AG04450 (cell line): Measurements from ENCODE around the gene GMDS. TPM values are rescaled to one million over a fixed set of nuclear protein-coding genes. Genes with fewer than 3 reads are reported as not detected.

Experiments used
- CTCF ChIA-PET: fragments of 300-600, 350-600 bp; formaldehyde crosslinking; extraction: SDS; loops from one replicate; lab custom pipeline; 2022; ENCODE audit warnings: antibody characterized with exemption, inconsistent platforms; lab: Charles Lee
- POLR2A ChIA-PET: fragments of 350-600 bp; formaldehyde crosslinking; extraction: SDS; loops from one replicate; lab custom pipeline; 2021; ENCODE audit warnings: antibody characterized with exemption, inconsistent platforms; lab: Yijun Ruan, JAX
- DNase-seq: peaks from one replicate; pipeline ENCODE4 v3.0.0-alpha.2; 2011; ENCODE audit warnings: low read depth, low spot score
- H3K27ac ChIP-seq: one replicate; pipeline ENCODE4 v1.5.1; 2012; ENCODE audit warnings: low read depth, low read length, control low read depth
- H3K27me3 ChIP-seq: one replicate; pipeline ENCODE4 v1.6.0; 2012; ENCODE audit warnings: low read length; ENCODE audit not compliant: control insufficient read depth, insufficient read depth
- H3K4me3 ChIP-seq: 2 replicates; pipeline ENCODE4 v1.5.1; 2011; ENCODE audit warnings: mild to moderate bottlenecking, low read depth, low read length, control low read depth
- H3K9me3 ChIP-seq: 2 replicates; pipeline ENCODE4 v1.5.1; 2012; ENCODE audit warnings: low read length; ENCODE audit not compliant: control insufficient read depth, insufficient read depth
- CTCF ChIP-seq: IDR thresholded peaks from 2 replicates; pipeline ENCODE4 v1.5.1; 2011; ENCODE audit warnings: low read depth, low read length, control low read depth, inconsistent platforms
- polyA plus RNA-seq: library from polyadenylated mRNA; depleted of rRNA; stranded (reverse); fragments of >200 nt; gene quantifications from 2 replicates; pipeline ENCODE4 v1.2.3, GENCODE V29; 2011

GMDS gene
- polyA plus RNA-seq, 1 experiment, result 26.4 TPM

GRCh38 chr6:1915226-1915625, 330.2 kb downstream of the GMDS start:
- ChIA-PET POLR2A (no interaction called here), CTCF (no interaction called here)
- no peaks in the 10 kb centered on the region for H3K9me3 ChIP-seq
- DNase-seq, result no peak
- no peak overlapping the region for H3K27ac ChIP-seq
- H3K27me3 ChIP-seq, result no peaks in the 10 kb centered on the region
- H3K4me3 ChIP-seq, result no peak overlapping the region
- no peak for TF ChIP-seq CTCF

- H3K27ac ChIP-seq, result no peak overlapping the region
- DNase-seq, result no peak
- H3K27me3 ChIP-seq, result no peaks in the 10 kb centered on the region
- ChIA-PET CTCF (interaction anchor here (0.7 kb wide), 1 partner anchor 295 kb away, joined by 4 read pairs; no protein-coding TSS in a partner anchor), POLR2A (no interaction called here)
- no peaks in the 10 kb centered on the region for H3K9me3 ChIP-seq
- TF ChIP-seq CTCF, result no peak
- H3K4me3 ChIP-seq, result no peak overlapping the region
These were observed 331.8 kb downstream of the GMDS start for GRCh38 chr6:1913577-1913976.

- Histone ChIP-seq H3K27ac (no peak overlapping the region), H3K9me3 (no peaks in the 10 kb centered on the region), H3K4me3 (no peak overlapping the region), H3K27me3 (no peaks in the 10 kb centered on the region)
- CTCF ChIA-PET, result no interaction called here
- no peak for TF ChIP-seq CTCF
- POLR2A ChIA-PET, result no interaction called here
- DNase-seq, result no peak
These were observed 332.7 kb downstream of the GMDS start for GRCh38 chr6:1912731-1913130.

- no peak for DNase-seq
- ChIA-PET POLR2A (no interaction called here), CTCF (no interaction called here)
- no peak overlapping the region for H3K4me3 ChIP-seq
- TF ChIP-seq CTCF, result no peak
- H3K27ac ChIP-seq, result no peak overlapping the region
- H3K9me3 ChIP-seq, result no peaks in the 10 kb centered on the region
- H3K27me3 ChIP-seq, result no peaks in the 10 kb centered on the region
These were observed 333.9 kb downstream of the GMDS start for GRCh38 chr6:1911474-1911873.

GRCh38 chr6:1910621-1911407, 334.6 kb downstream of the GMDS start:
- Histone ChIP-seq H3K9me3 (no peaks in the 10 kb centered on the region), H3K27ac (no peak overlapping the region), H3K4me3 (no peak overlapping the region), H3K27me3 (no peaks in the 10 kb centered on the region)
- CTCF ChIA-PET, result no interaction called here
- TF ChIP-seq CTCF, result no peak
- DNase-seq, result no peak
- POLR2A ChIA-PET, result no interaction called here
